ENCODE measurements around the gene ADAMTS13.

The ADAMTS13 gene

GRCh38 chr9:133492061-133493021, 70.2 kb downstream of the ADAMTS13 start:
- Histone ChIP-seq H2AFZ (ENCODE audit: low read depth, low read length) (no peak overlapping the region), H3K79me2 (ENCODE audit: low read length) (no peaks in the 10 kb centered on the region), H3K9me3 (ENCODE audit: insufficient read depth, low read length) (no peaks in the 10 kb centered on the region), H3K4me2 (ENCODE audit: low read length) (no peak overlapping the region), H3K9ac (ENCODE audit: low read length) (no peak overlapping the region), H3K4me3 (ENCODE audit: low read length) (no peak overlapping the region), H3K36me3 (replicated peaks; ENCODE audit: low read depth, low read length) (no peaks in the 10 kb centered on the region), H3K27ac (ENCODE audit: low read length) (no peak overlapping the region), H3K27me3 (ENCODE audit: low read depth, low read length) (peaks cover 13% of the 10 kb centered on the region), H4K20me1 (ENCODE audit: insufficient read depth, low read length) (no peaks in the 10 kb centered on the region), H3K4me1 (ENCODE audit: low read length) (no peaks in the 10 kb centered on the region)
- TF ChIP-seq CTCF (IDR thresholded peaks at IDR 0.05; ENCODE audit: low read depth, low read length) = no peak
- no peak for TF ChIP-seq EZH2phosphoT487 (IDR thresholded peaks at IDR 0.05; ENCODE audit: low read depth)

DNA sequence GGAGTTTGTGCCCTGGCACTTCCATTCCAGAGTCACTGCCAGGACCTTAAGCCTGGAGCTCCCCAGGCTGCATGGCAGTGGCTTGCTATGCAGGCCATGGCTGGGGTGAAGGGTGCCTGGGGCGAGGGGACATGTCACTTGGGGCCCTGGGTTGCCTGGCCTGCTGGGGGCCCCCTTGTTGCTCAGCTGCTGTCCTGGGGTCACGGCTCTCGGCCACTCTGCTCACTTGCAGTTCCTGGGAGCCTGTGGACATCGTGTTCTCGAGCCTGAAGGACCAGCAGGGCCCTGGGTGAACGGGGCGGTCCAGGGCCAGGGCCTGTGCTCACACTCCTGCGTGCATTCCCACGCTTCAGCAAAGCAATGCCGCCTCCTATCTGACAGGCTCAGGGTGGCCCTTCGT, 71.3 kb downstream of the ADAMTS13 start:
- Histone ChIP-seq H2AFZ (ENCODE audit: low read depth, low read length) (no peak overlapping the region), H3K9me3 (ENCODE audit: insufficient read depth, low read length) (no peaks in the 10 kb centered on the region), H3K27ac (ENCODE audit: low read length) (no peak overlapping the region), H3K4me2 (ENCODE audit: low read length) (no peak overlapping the region), H3K36me3 (replicated peaks; ENCODE audit: low read depth, low read length) (no peaks in the 10 kb centered on the region), H3K9ac (ENCODE audit: low read length) (no peak overlapping the region), H3K4me1 (ENCODE audit: low read length) (no peaks in the 10 kb centered on the region), H3K4me3 (ENCODE audit: low read length) (no peak overlapping the region), H3K27me3 (ENCODE audit: low read depth, low read length) (peaks cover 13% of the 10 kb centered on the region), H3K79me2 (ENCODE audit: low read length) (no peaks in the 10 kb centered on the region), H4K20me1 (ENCODE audit: insufficient read depth, low read length) (no peaks in the 10 kb centered on the region)
- TF ChIP-seq CTCF (IDR thresholded peaks at IDR 0.05; ENCODE audit: low read depth, low read length) (no peak), EZH2phosphoT487 (IDR thresholded peaks at IDR 0.05; ENCODE audit: low read depth) (no peak)

DNA sequence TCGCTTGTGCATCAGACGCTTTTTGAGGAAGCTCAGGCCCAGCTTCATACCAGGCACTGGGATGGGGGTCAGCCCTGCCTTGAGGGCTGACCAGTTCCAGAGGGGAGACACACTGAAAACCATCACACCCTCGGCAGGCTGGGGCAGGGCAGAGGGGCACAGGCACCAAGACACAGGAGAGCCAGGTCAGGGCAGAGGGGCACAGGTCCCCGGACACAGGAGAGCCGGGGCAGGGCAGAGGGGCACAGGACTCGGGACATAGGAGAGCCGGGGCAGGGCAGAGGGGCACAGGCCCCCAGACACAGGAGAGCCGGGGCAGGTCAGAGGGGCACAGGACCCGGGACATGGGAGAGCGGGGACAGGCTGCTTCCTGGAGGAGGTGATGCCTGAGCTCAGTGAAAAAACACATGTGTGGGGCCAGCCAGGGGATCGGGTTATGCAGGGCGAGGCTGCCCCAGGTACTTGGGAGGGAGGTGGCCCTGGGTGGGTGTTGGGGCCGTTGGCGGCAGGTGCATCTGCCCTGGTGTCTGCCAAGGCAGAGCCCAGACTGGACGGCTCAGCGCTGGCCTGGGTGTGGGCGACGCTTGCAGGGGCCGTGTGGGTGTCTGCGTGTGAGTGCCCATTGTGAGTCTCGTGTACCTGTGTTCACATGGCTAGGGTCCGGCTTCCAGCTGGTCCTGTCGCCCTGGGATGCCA, 71.8 kb downstream of the ADAMTS13 start:
- Histone ChIP-seq H3K4me1 (ENCODE audit: low read length) (no peaks in the 10 kb centered on the region), H3K9me3 (ENCODE audit: insufficient read depth, low read length) (no peaks in the 10 kb centered on the region), H3K9ac (ENCODE audit: low read length) (no peak overlapping the region), H3K27ac (ENCODE audit: low read length) (no peak overlapping the region), H3K79me2 (ENCODE audit: low read length) (no peaks in the 10 kb centered on the region), H3K4me3 (ENCODE audit: low read length) (no peak overlapping the region), H3K36me3 (replicated peaks; ENCODE audit: low read depth, low read length) (no peaks in the 10 kb centered on the region), H3K27me3 (ENCODE audit: low read depth, low read length) (peaks cover 13% of the 10 kb centered on the region), H4K20me1 (ENCODE audit: insufficient read depth, low read length) (no peaks in the 10 kb centered on the region), H3K4me2 (ENCODE audit: low read length) (no peak overlapping the region), H2AFZ (ENCODE audit: low read depth, low read length) (no peak overlapping the region)
- no peak for TF ChIP-seq EZH2phosphoT487 (IDR thresholded peaks at IDR 0.05; ENCODE audit: low read depth)
- TF ChIP-seq CTCF (IDR thresholded peaks at IDR 0.05; ENCODE audit: low read depth, low read length) = no peak

- Histone ChIP-seq H3K4me3 (ENCODE audit: low read length) (no peak overlapping the region), H3K36me3 (replicated peaks; ENCODE audit: low read depth, low read length) (no peaks in the 10 kb centered on the region), H3K4me1 (ENCODE audit: low read length) (no peaks in the 10 kb centered on the region), H3K4me2 (ENCODE audit: low read length) (no peak overlapping the region), H3K79me2 (ENCODE audit: low read length) (no peaks in the 10 kb centered on the region), H3K9ac (ENCODE audit: low read length) (no peak overlapping the region), H3K9me3 (ENCODE audit: insufficient read depth, low read length) (no peaks in the 10 kb centered on the region), H3K27ac (ENCODE audit: low read length) (no peak overlapping the region), H3K27me3 (ENCODE audit: low read depth, low read length) (peaks cover 8% of the 10 kb centered on the region), H4K20me1 (ENCODE audit: insufficient read depth, low read length) (no peaks in the 10 kb centered on the region), H2AFZ (ENCODE audit: low read depth, low read length) (no peak overlapping the region)
- no peak for TF ChIP-seq EZH2phosphoT487 (IDR thresholded peaks at IDR 0.05; ENCODE audit: low read depth)
- no peak for TF ChIP-seq CTCF (IDR thresholded peaks at IDR 0.05; ENCODE audit: low read depth, low read length)
Observed at GRCh38 chr9:133494636-133495326, 72.6 kb downstream of the ADAMTS13 start.

All from OCI-LY3 (cell line).